K562 (cell line): ENCODE data around the gene SNX1. TPM values are rescaled to one million over a fixed set of nuclear protein-coding genes. Genes with fewer than 3 reads are reported as not detected.
A peak's percentile ranks its signal among the peaks of the same experiment; 100 is the strongest.
"Not testable (repeated sequence)": the region's sequence is repeated elsewhere in the genome, so short reads cannot be mapped to it uniquely, and the experiment has no call there.

Experiments
- ATAC-seq: fragments of 200-7000 bp; cut with Tn5 transposase; 3 replicates; pipeline ENCODE4 v1.9.1; 2020; ENCODE audit warnings: moderate library complexity
- BruUV-seq: library from RNA; stranded (reverse); fragments of 400-500 nt; replicated peaks from 2 replicates; lab custom pipeline; 2021; lab: Mats Ljungman, UMichigan
- CTCF ChIA-PET: fragments of 300-600 bp; formaldehyde crosslinking; extraction: SDS; loops from one replicate; lab custom pipeline; 2021; ENCODE audit warnings: low intra/inter-chr PET ratio; lab: Yijun Ruan, JAX
- POLR2A ChIA-PET: fragments of 300-600, 350-650 bp; sonication (Branson Sonifier 250); formaldehyde crosslinking; extraction: SDS; loops from one replicate; lab custom pipeline; 2021; ENCODE audit warnings: antibody characterized with exemption, inconsistent platforms; lab: Yijun Ruan, JAX
- DNase-seq, 4 experiments: peaks; one replicate each; pipeline versions ENCODE4 v3.0.0 to v3.0.0-alpha.2; 2011 to 2018; ENCODE audit warnings: low spot score in 3 of 4, mixed read lengths in 3 of 4; ENCODE audit errors: extremely low read depth in 1 of 4
- FAIRE-seq: peaks from 2 replicates; lab custom pipeline; 2011; peaks lifted over from hg19 to GRCh38; lab: Jason Lieb, UNC
- H2AFZ ChIP-seq: 2 replicates; pipeline ENCODE4 v1.6.0; 2011; ENCODE audit warnings: low read depth, low read length, control low read depth, inconsistent platforms
- H3K27ac ChIP-seq: fragments of 200-600 bp; 3 replicates; pipeline ENCODE4 v1.8.0; 2011; ENCODE audit warnings: low read depth, mild to moderate bottlenecking, control low read depth, inconsistent platforms, low read length, moderate library complexity, mixed read lengths; ENCODE audit errors: extremely low read depth
- H3K27me3 ChIP-seq, 2 experiments: fragments of 300-600 bp in 1 of 2; 2 replicates in 1 of 2; 3 replicates in 1 of 2; pipeline versions ENCODE4 v1.6.0 to v1.8.0; 2011; ENCODE audit warnings: inconsistent platforms in 2 of 2, low read length in 2 of 2, mild to moderate bottlenecking in 1 of 2, mixed read lengths in 1 of 2, moderate library complexity in 1 of 2; ENCODE audit not compliant: control insufficient read depth in 2 of 2, insufficient read depth in 2 of 2
- H3K36me3 ChIP-seq: fragments of 300-600 bp; 3 replicates; pipeline ENCODE4 v1.8.0; 2011; ENCODE audit warnings: mild to moderate bottlenecking, low read length, inconsistent platforms; ENCODE audit not compliant: control insufficient read depth, insufficient read depth
- H3K4me1 ChIP-seq, 2 experiments: fragments of 200-600 bp in 1 of 2; replicated peaks in 1 of 2; 2 replicates in 1 of 2; 3 replicates in 1 of 2; pipeline versions ENCODE4 v1.5.1 to v1.8.0; 2011; ENCODE audit warnings: inconsistent platforms in 2 of 2, low read length in 2 of 2, mild to moderate bottlenecking in 1 of 2, mixed read lengths in 1 of 2, moderate library complexity in 1 of 2; ENCODE audit not compliant: control insufficient read depth in 2 of 2, insufficient read depth in 2 of 2
- H3K4me2 ChIP-seq: 2 replicates; pipeline ENCODE4 v1.6.1; 2011; ENCODE audit warnings: low read length, control low read depth, inconsistent platforms, mixed read lengths; ENCODE audit not compliant: insufficient read depth
- H3K4me3 ChIP-seq: fragments of 200-600 bp; sonication (generic), shearing (Covaris generic); 2 replicates; pipeline ENCODE4 v1.5.1; 2016; ENCODE audit warnings: control low read depth, inconsistent platforms
- H3K79me2 ChIP-seq: fragments of 200-600 bp; 3 replicates; pipeline ENCODE4 v1.8.0; 2011; ENCODE audit warnings: low read length, inconsistent platforms; ENCODE audit not compliant: control insufficient read depth, insufficient read depth
- H3K9ac ChIP-seq, 2 experiments: 2 replicates each; pipeline versions ENCODE4 v1.6.0 to v1.6.1; 2011; ENCODE audit warnings: low read depth in 2 of 2, low read length in 2 of 2, control low read depth in 1 of 2, inconsistent platforms in 1 of 2, mild to moderate bottlenecking in 1 of 2, mixed read lengths in 1 of 2; ENCODE audit not compliant: insufficient read depth in 1 of 2
- H3K9me1 ChIP-seq: one replicate; pipeline ENCODE4 v1.6.0; 2011; ENCODE audit warnings: inconsistent platforms, mild to moderate bottlenecking, low read length, moderate library complexity; ENCODE audit not compliant: control insufficient read depth, insufficient read depth
- H3K9me3 ChIP-seq: replicated peaks from 2 replicates; pipeline ENCODE4 v1.5.1; 2011; ENCODE audit warnings: low read depth, low read length, inconsistent platforms; ENCODE audit not compliant: control insufficient read depth, insufficient read depth
- H4K20me1 ChIP-seq: replicated peaks from 2 replicates; pipeline ENCODE4 v1.6.1; 2011; ENCODE audit warnings: low read length, inconsistent platforms, mixed read lengths; ENCODE audit not compliant: control insufficient read depth, insufficient read depth
- C11orf30 ChIP-seq: fragments of 450-650 bp; IDR thresholded peaks from 2 replicates; pipeline ENCODE4 v1.6.1; 2016; ENCODE audit warnings: low read depth, mild to moderate bottlenecking
- CEBPB ChIP-seq: fragments of 450-650 bp; IDR thresholded peaks from 2 replicates; pipeline ENCODE4 v1.6.1; 2016; ENCODE audit warnings: missing genetic modification characterization, missing compliant biosample characterization
- CEBPG ChIP-seq, 3 experiments: fragments of 200-800 bp in 1 of 3; sonication (Bioruptor generic) in 1 of 3; sonication (generic) in 1 of 3; formaldehyde crosslinking in 1 of 3; IDR thresholded peaks in 2 of 3; conservative IDR thresholded peaks in 1 of 3; 2 replicates each; pipeline versions ENCODE4 v1.6.1 to v1.8.0; 2016 to 2022; ENCODE audit warnings: missing compliant biosample characterization in 2 of 3, missing genetic modification characterization in 2 of 3, mild to moderate bottlenecking in 1 of 3, missing genetic modification reagents in 1 of 3
- ELF2 ChIP-seq: fragments of 250-450 bp; sonication (Bioruptor Pico); IDR thresholded peaks from 2 replicates; pipeline ENCODE4 v1.5.0; 2021; ENCODE audit warnings: mild to moderate bottlenecking
- MAFF ChIP-seq: IDR thresholded peaks from 2 replicates; pipeline ENCODE4 v1.6.1; 2012; ENCODE audit warnings: low read length, improper control_type of control experiment
- MAFG ChIP-seq: fragments of 450-650 bp; conservative IDR thresholded peaks from 2 replicates; pipeline ENCODE4 v1.6.1; 2016; ENCODE audit warnings: missing genetic modification characterization, missing compliant biosample characterization
- NFE2 ChIP-seq: IDR thresholded peaks from 2 replicates; pipeline ENCODE4 v1.6.1; 2014; ENCODE audit warnings: antibody characterized with exemption, low read depth
- SRF ChIP-seq, 2 experiments: fragments of 250-450, 450-650 bp in 1 of 2; sonication (Bioruptor Pico) in 1 of 2; sonication (generic) in 1 of 2; formaldehyde crosslinking; IDR thresholded peaks; 2 replicates each; pipeline versions ENCODE4 v1.5.0 to v1.5.1; 2020 to 2022; ENCODE audit warnings: mild to moderate bottlenecking in 1 of 2, missing genetic modification reagents in 1 of 2
- TFE3 ChIP-seq: fragments of 450-650 bp; formaldehyde crosslinking; IDR thresholded peaks from 2 replicates; pipeline ENCODE4 v1.4.0; 2020; ENCODE audit warnings: mild to moderate bottlenecking, mixed read lengths
- ZNF316 ChIP-seq: fragments of 450-650 bp; IDR thresholded peaks from 2 replicates; pipeline ENCODE4 v1.6.1; 2016
- WGBS: fragments of 100-300 bp; shearing (Covaris generic); methylation state at CpG from one replicate; pipeline ENCODE4 v1.1.6; 2016; ENCODE audit warnings: low coverage, mixed read lengths; ENCODE audit not compliant: insufficient coverage; ENCODE audit errors: missing lambda C conversion rate; 5-methylcytosine and 5-hydroxymethylcytosine counted together
- in situ Hi-C: fragments of 300-500 bp; cut with MboI; formaldehyde crosslinking; loops from 4 replicates; pipeline ENCODE4 v1.15.0; 2018; ENCODE audit warnings: inconsistent platforms, mixed read lengths
- intact Hi-C: fragments of 100-400 bp; cut with micrococcal nuclease; formaldehyde crosslinking; loops from 2 replicates; pipeline ENCODE4 v1.14.2; 2022
- polyA plus RNA-seq, 8 experiments: library from polyadenylated mRNA; depleted of rRNA in 4 of 8; stranded (reverse) in 5 of 8; unstranded in 3 of 8; fragments of >200 nt; fragmentation: Nextera tagmentation in 2 of 8; fragmentation: Illumina TruSeq in 1 of 8; extraction: Ambion mirVana in 2 of 8; extraction: Trizol in 1 of 8; gene quantifications; 2 replicates each; pipeline versions ENCODE4 v1.2.1 to v1.2.3, GENCODE V29; 2011 to 2014; ENCODE audit warnings: inconsistent platforms in 1 of 8, missing spikeins in 1 of 8
- total RNA-seq, 7 experiments: library from RNA; depleted of rRNA in 6 of 7; stranded (reverse); fragments of >200 nt in 6 of 7; fragmentation: Illumina TruSeq in 2 of 7; extraction: Trizol in 2 of 7; gene quantifications; 2 replicates each; pipeline versions ENCODE4 v1.2.1 to v1.2.3, GENCODE V29; 2011 to 2021; ENCODE audit warnings: low replicate concordance in 1 of 7

Gene SNX1
- total and polyA plus RNA-seq, 9 of the 15 experiments (the other 6 are each of a cell fraction or from before 2014, with no cell fraction given) = 11.0 to 105 (median 59.9) TPM

GRCh38 chr15:64058279-64058678 lies 37.5 kb upstream of the SNX1 start:
- H3K27me3 ChIP-seq = no peaks in the 10 kb centered on the region
- in situ Hi-C loops = loop anchor here (25.0 kb wide), 2 partner anchors 596 to 771 kb away; partner anchors contain the start of gene APH1B
- no peaks in the 10 kb centered on the region for H4K20me1 ChIP-seq
- intact Hi-C loops = no loop called here
- no peaks in the 10 kb centered on the region for H3K79me2 ChIP-seq
- no peak overlapping the region for H3K27ac ChIP-seq
- CTCF ChIA-PET = no interaction called here
- no TSS peak for BruUV-seq
- 0 out of 2 replicates have a peak overlapping the region, but pooled peaks have one; percentile 2 for H2AFZ ChIP-seq
- H3K4me1 ChIP-seq = no peaks in the 10 kb centered on the region
- H3K9me1 ChIP-seq = no peaks in the 10 kb centered on the region
- no peak for TF ChIP-seq ELF2 (CRISPR knock-in tag)
- TF ChIP-seq TFE3 (CRISPR knock-in tag) = peak; percentile 74
- no peaks in the 10 kb centered on the region for H3K36me3 ChIP-seq
- H3K4me2 ChIP-seq = no peak overlapping the region
- H3K9ac ChIP-seq = no peak overlapping the region
- POLR2A ChIA-PET = no interaction called here
- no peak for ATAC-seq
- 26% methylated on average over 5 of the region's 5 CpGs for WGBS
- no peaks in the 10 kb centered on the region; the same call in 1 of the 2 replicates for H3K9me3 ChIP-seq
- FAIRE-seq = no peak
- DNase-seq = no peak
- no peak overlapping the region for H3K4me3 ChIP-seq

GRCh38 chr15:64059104-64059503 lies 36.7 kb upstream of the SNX1 start:
- H3K36me3 ChIP-seq; FAIRE-seq; H3K27ac ChIP-seq; DNase-seq; intact Hi-C loops; BruUV-seq; H3K4me2 ChIP-seq; CTCF ChIA-PET; H3K4me3 ChIP-seq; H3K27me3 ChIP-seq; H3K79me2 ChIP-seq; H3K9me3 ChIP-seq; H4K20me1 ChIP-seq; H3K4me1 ChIP-seq; ATAC-seq; POLR2A ChIA-PET; H3K9me1 ChIP-seq; H3K9ac ChIP-seq; TF ChIP-seq CEBPG (CRISPR knock-in tag; IDR thresholded peaks at IDR 0.05): not testable (repeated sequence)
- in situ Hi-C loops = loop anchor here (25.0 kb wide), 2 partner anchors 597 to 772 kb away; partner anchors contain the start of gene APH1B
- H2AFZ ChIP-seq = peak overlapping the region; percentile 22; the same call in 1 of the 2 replicates
- peak; percentile 82 for TF ChIP-seq NFE2
- peak in 1 of 2 experiments; percentile 91; a peak in 2 of 4 replicates for TF ChIP-seq SRF (CRISPR knock-in tag; IDR thresholded peaks at IDR 0.05)
- 0 out of 4 replicates have a peak, but pooled peaks of 1 of the 2 experiments have one; percentile 20 for TF ChIP-seq CEBPG (tag; conservative IDR thresholded peaks at IDR 0.05 in 1 of 2, IDR thresholded peaks at IDR 0.05 in 1 of 2)
- TF ChIP-seq MAFG (tag) = peak; percentile 87
- TF ChIP-seq C11orf30 = peak; percentile 83
- peak; percentile 86 for TF ChIP-seq ZNF316
- peak; percentile 50; the same call in 1 of the 2 replicates for TF ChIP-seq MAFF
- TF ChIP-seq CEBPB = peak; percentile 71
- WGBS = 81% methylated on average over 2 of the region's 2 CpGs
